Activated CD4-positive, alpha-beta T cell treated with anti-CD3 and anti-CD28 coated beads for 36 hours (primary cell): ENCODE data around the gene LRRC59. TPM values are rescaled to one million over a fixed set of nuclear protein-coding genes. Genes with fewer than 3 reads are reported as not detected.

Experiments
- ATAC-seq: fragments of 200-7000 bp; cut with Tn5 transposase; one replicate; pipeline ENCODE4 v1.10.0; 2021; ENCODE audit warnings: mild to moderate bottlenecking, moderate library complexity
- CTCF ChIA-PET: fragments of 350-600 bp; sonication (Branson Sonifier 250); formaldehyde crosslinking; loops from one replicate; lab custom pipeline; 2021; ENCODE audit warnings: antibody characterized with exemption; lab: Charles Lee
- POLR2A ChIA-PET: fragments of 350-600 bp; sonication (Branson Sonifier 250); formaldehyde crosslinking; loops from one replicate; lab custom pipeline; 2021; ENCODE audit warnings: antibody characterized with exemption, inconsistent platforms; lab: Charles Lee
- DNase-seq: peaks from one replicate; pipeline ENCODE4 v3.0.0-alpha.2; 2020
- H3K27ac Mint-ChIP-seq: one replicate; pipeline ENCODE4 v1.8.0; 2021; ENCODE audit warnings: mixed read lengths
- H3K27me3 Mint-ChIP-seq: one replicate; pipeline ENCODE4 v1.8.0; 2021; ENCODE audit warnings: mixed read lengths
- H3K36me3 Mint-ChIP-seq: one replicate; pipeline ENCODE4 v1.8.0; 2021; ENCODE audit warnings: low read depth, mixed read lengths
- H3K4me1 Mint-ChIP-seq: one replicate; pipeline ENCODE4 v1.8.0; 2021; ENCODE audit warnings: mixed read lengths
- H3K4me3 Mint-ChIP-seq: one replicate; pipeline ENCODE4 v1.8.0; 2021; ENCODE audit warnings: mild to moderate bottlenecking, moderate library complexity, mixed read lengths
- H3K9me3 Mint-ChIP-seq: one replicate; pipeline ENCODE4 v1.8.0; 2021; ENCODE audit warnings: low read depth, mixed read lengths
- intact Hi-C, 2 experiments: fragments of 100-400 bp; cut with DNase I in 1 of 2; cut with micrococcal nuclease in 1 of 2; formaldehyde crosslinking; loops; one replicate each; pipeline versions ENCODE4 v1.14.2 to v1.15.1; 2022 to 2024; cut with DNase I, micrococcal nuclease
- total RNA-seq, 2 experiments: library from RNA; stranded (reverse); gene quantifications; one replicate each; pipeline ENCODE4 v1.2.3, GENCODE V29; 2021

LRRC59 gene
- total RNA-seq, 2 experiments from 2014 or later, result 74.4 to 82.7 TPM

- ChIA-PET POLR2A (no interaction called here), CTCF (interaction anchor here (1.6 kb wide), 1 partner anchor 14 kb away, joined by 5 read pairs; the partner anchor contains the start of gene LRRC59)
- DNase-seq (no peak), ATAC-seq (no peak)
- H3K4me3 Mint-ChIP-seq, result no peak overlapping the region
- no peaks in the 10 kb centered on the region for H3K4me1 Mint-ChIP-seq
- H3K9me3 Mint-ChIP-seq, result no peaks in the 10 kb centered on the region
- no peak overlapping the region for H3K27ac Mint-ChIP-seq
- H3K36me3 Mint-ChIP-seq, result peaks cover 76% of the 10 kb centered on the region
- H3K27me3 Mint-ChIP-seq, result no peaks in the 10 kb centered on the region
- intact Hi-C loops, result no loop called here
Observed at GRCh38 chr17:50382931-50383330, 14.4 kb downstream of the LRRC59 start.

DNA sequence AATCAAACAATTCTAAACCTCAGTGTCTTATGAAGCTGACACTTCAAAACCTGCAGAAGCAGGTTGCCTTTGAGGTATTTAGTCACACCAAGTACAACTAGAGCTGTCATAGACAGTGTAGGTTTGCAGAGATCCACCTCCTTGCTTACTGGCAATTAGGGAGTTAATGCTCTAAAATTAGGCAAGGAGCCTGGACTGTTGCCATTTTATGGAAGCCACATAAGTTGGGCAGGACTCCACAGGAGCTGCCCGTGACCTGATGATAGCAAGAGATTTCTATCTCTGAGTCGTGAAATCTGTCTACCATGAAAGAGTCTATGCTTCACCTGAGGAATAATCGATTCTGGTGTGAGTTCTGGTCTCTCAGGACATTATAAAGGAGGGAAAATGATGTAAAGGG lies 15.4 kb downstream of the LRRC59 start:
- peaks cover 67% of the 10 kb centered on the region for H3K36me3 Mint-ChIP-seq
- ChIA-PET POLR2A (interaction anchor here (0.6 kb wide), 1 partner anchor 886 kb away, joined by 3 read pairs; no protein-coding TSS in a partner anchor), CTCF (interaction anchor here (0.6 to 5.9 kb wide), 7 partner anchors 14 to 243 kb away, joined by 3 to 24 read pairs (median 3); partner anchors contain the start of genes LRRC59 and TMEM92)
- no peaks in the 10 kb centered on the region for H3K9me3 Mint-ChIP-seq
- no peak for DNase-seq
- H3K4me3 Mint-ChIP-seq, result no peak overlapping the region
- no peak for ATAC-seq
- no peak overlapping the region for H3K27ac Mint-ChIP-seq
- H3K4me1 Mint-ChIP-seq, result no peaks in the 10 kb centered on the region
- no peaks in the 10 kb centered on the region for H3K27me3 Mint-ChIP-seq
- intact Hi-C loops, result no loop called here

DNA sequence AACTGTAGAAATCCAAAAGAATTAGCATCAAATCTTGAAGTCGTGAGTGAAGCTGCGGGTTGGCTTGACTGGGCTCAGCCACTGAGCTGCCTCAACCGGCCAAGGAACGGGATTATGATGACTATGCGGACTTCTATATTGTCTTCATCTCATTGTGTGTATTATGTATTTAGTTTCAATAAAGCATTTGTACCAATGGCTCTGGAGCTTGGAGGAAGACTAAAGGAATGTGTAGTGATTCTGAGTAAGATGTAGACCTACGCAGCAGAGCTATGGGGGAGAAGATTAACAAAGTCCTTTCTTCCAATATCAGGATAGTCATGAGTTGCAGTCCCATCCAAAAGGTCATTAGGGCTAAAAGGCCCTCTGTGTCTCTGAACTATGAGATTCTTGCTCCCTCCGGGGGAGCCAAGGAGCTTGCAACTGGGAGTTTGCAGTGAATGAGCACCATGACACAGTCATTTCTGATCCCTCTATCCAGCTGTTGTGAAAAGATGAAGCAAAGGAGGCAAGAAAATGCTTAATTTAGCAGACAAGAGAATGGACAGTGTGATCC lies 16.0 kb downstream of the LRRC59 start:
- Mint-ChIP-seq H3K27ac (no peak overlapping the region), H3K4me1 (no peaks in the 10 kb centered on the region)

DNA sequence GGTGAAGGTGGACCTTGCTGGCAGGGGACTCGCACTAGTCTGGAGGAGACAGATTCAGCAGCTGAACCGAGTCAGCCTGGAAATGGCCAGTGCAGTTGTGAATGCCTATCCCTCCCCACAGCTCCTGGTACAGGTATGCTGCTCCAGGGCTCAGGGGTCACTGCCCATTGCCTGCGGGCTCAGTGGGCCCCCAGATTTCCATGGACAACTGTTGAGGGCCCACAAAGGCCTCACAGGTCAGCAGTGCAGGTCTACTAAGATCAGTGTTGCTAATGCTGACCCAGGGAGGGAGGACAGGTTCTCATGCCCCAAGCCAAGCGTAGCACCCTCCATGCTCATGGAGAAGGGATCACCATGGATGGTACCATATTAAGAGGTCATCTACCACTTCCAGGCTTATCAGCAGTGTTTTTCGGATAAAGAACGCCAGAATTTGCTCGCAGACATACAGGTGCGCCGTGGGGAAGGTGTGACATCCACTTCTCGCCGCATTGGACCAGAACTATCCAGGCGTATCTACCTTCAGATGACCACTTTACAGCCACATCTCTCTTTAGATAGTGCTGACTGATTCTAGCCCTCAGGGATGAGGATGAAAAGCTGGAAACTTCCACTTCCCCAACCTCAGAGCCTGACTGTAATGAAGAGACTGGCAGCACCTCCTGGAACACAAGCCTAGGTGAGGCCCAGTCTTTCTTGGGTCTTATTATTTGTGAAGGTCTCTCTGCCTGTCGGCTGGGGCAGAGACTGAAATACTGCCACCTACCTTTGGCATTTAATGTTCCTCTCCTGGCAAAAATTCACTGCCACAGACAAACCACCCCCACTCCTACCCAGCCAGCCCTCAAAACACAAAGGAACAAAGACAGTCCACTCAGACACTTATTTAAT lies 16.7 kb downstream of the LRRC59 start:
- no peak for DNase-seq

More for the DNA sequence above, 16.0 kb downstream of the LRRC59 start:
- Mint-ChIP-seq H3K27me3 (no peaks in the 10 kb centered on the region), H3K4me3 (no peak overlapping the region), H3K9me3 (no peaks in the 10 kb centered on the region), H3K36me3 (peaks cover 63% of the 10 kb centered on the region)
- no peak for DNase-seq
- no peak for ATAC-seq
- CTCF ChIA-PET, result interaction anchor here (0.9 to 5.9 kb wide), 5 partner anchors 9 to 242 kb away, joined by 3 to 24 read pairs (median 4); partner anchors contain the start of gene TMEM92
- POLR2A ChIA-PET, result interaction anchor here (0.6 to 1.1 kb wide), 2 partner anchors 16 to 887 kb away, joined by 3 read pairs; partner anchors contain the start of gene LRRC59
- intact Hi-C loops, result no loop called here

GRCh38 chr17:50379351-50380132 lies 17.8 kb downstream of the LRRC59 start:
- ChIA-PET POLR2A (no interaction called here), CTCF (interaction anchor here (1.3 to 5.9 kb wide), 3 partner anchors 11 to 17 kb away, joined by 3 to 24 read pairs (median 7); no protein-coding TSS in a partner anchor)
- Mint-ChIP-seq H3K9me3 (no peaks in the 10 kb centered on the region), H3K27me3 (no peaks in the 10 kb centered on the region), H3K27ac (no peak overlapping the region), H3K36me3 (peaks cover 57% of the 10 kb centered on the region), H3K4me3 (no peak overlapping the region), H3K4me1 (no peaks in the 10 kb centered on the region)
- DNase-seq, result no peak
- ATAC-seq, result no peak
- intact Hi-C loops, result no loop called here

More for the DNA sequence above, 16.7 kb downstream of the LRRC59 start:
- ChIA-PET POLR2A (interaction anchor here (0.6 to 1.1 kb wide), 2 partner anchors 17 to 560 kb away, joined by 3 read pairs; partner anchors contain the start of gene LRRC59), CTCF (interaction anchor here (0.5 to 5.9 kb wide), 7 partner anchors 8 to 106 kb away, joined by 3 to 24 read pairs (median 4); partner anchors contain the start of gene TMEM92)
- Mint-ChIP-seq H3K27me3 (no peaks in the 10 kb centered on the region), H3K4me1 (no peaks in the 10 kb centered on the region), H3K36me3 (peaks cover 58% of the 10 kb centered on the region), H3K9me3 (no peaks in the 10 kb centered on the region), H3K4me3 (no peak overlapping the region), H3K27ac (no peak overlapping the region)
- no peak for ATAC-seq
- intact Hi-C loops, result no loop called here

DNA sequence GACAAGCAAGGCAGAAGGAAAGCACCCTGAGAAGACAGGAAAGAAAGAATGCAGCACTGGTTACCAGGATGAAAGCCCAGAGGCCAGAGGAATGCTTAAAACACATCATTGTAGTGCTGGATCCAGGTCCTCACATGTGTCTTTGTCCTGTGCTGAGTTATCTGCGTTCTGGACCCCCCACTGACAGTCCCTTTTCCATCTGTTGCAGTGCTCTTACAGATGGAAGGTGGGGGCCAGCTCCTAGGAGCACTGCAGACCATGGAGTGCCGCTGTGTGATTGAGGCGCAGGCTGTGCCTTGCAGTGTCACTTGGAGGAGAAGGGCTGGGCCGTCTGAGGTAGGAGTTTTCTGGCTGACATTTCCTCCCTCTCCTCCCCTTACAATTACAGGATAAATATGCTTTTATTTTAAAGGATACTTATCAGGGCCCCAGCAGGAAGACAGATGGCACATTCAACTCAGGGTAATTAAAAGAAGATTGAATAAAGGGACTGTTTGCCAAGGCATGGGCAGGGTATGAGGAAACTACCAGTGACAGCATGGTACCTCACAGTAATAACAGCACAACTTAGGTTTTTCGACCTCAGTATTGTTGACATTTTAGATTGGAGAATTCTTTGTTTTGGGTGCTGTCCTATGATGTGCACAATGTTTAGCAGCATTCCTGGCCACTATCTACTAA lies 21.3 kb downstream of the LRRC59 start:
- Mint-ChIP-seq H3K36me3 (peaks cover 48% of the 10 kb centered on the region), H3K27me3 (no peaks in the 10 kb centered on the region), H3K4me3 (no peak overlapping the region), H3K9me3 (no peaks in the 10 kb centered on the region), H3K27ac (no peak overlapping the region), H3K4me1 (peaks cover 20% of the 10 kb centered on the region)
- ChIA-PET CTCF (interaction anchor here (0.6 to 5.9 kb wide), 6 partner anchors 14 to 257 kb away, joined by 3 to 24 read pairs (median 4); partner anchors contain the start of gene LRRC59), POLR2A (no interaction called here)
- DNase-seq (no peak), ATAC-seq (no peak)
- intact Hi-C loops, result no loop called here

DNA sequence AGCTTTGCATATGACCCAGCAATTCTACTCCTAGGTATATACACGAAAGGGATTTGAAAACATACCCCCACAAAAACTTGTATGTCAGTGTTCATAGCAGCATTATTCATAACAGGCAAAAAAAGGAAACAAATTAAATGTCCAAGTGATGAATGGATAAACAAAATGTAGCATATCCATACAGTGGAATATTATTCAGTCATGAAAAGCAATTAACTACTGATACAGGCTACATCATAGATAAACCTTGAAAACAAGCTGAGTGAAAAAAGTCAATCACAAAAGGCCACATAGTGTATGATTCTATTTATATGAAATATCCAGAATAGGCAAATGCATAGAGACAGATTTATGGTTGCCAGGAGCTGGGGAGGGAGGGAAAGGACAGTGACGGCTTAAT lies 23.6 kb downstream of the LRRC59 start:
- Mint-ChIP-seq H3K9me3 (no peaks in the 10 kb centered on the region), H3K36me3 (peaks cover 38% of the 10 kb centered on the region), H3K27me3 (no peaks in the 10 kb centered on the region), H3K27ac (peak overlapping the region; percentile 99), H3K4me1 (peaks cover 22% of the 10 kb centered on the region), H3K4me3 (peak overlapping the region; percentile 89)
- ATAC-seq (no peak), DNase-seq (no peak)
- ChIA-PET POLR2A (interaction anchor here (0.7 to 1.2 kb wide), 2 partner anchors 19 to 24 kb away, joined by 4 to 5 read pairs; partner anchors contain the start of gene LRRC59), CTCF (interaction anchor here (0.8 to 5.4 kb wide), 3 partner anchors 12 to 27 kb away, joined by 3 to 31 read pairs (median 28); partner anchors contain the start of gene LRRC59)
- intact Hi-C loops, result loop anchor here (1.0 to 5.0 kb wide), 11 partner anchors 24 to 887 kb away; partner anchors contain the start of genes ANKRD40 (in 2 of the 2), RSAD1 (in 2 of the 2), ACSF2 (in 1 of the 2) and LRRC59 (in 1 of the 2)

DNA sequence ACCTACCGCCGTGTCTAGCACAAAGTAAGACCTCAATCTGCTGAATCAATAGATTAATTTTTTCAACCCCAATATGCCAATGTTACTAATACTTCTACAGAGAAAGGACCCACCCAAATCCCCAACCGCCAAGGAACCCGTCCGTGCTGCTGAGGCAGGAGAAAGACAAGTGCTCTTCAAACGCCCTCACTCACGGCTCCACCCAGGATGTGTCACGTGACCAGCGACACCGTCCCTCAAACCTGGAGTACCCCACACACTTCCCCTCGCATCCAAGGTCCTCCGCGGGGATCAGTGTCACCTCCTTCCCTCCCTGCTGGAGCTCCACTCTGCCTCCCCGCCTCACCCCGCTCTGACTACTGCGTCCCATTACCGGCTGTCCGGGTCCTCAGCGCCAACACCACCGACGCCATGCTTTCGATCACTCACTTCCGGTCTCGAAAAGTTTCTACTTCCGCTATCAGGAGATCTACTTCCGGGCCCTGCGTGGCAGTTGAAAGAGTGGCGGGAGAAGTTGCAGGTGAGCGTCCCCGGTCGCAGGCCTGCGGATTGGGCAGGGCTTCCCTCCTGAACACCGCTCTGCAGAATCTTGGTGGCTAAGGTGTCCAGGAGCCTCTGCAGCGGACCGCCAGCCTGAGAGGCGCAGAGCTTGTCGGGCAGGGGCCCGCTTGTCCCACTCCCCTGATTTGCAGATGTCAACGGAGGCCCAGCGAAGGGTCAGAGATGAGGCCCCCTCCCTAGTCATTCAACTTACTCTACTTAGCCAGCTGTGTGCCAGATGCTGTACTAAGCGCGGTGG lies 24.4 kb downstream of the LRRC59 start, which contains the start of the genes EME1 and MRPL27:
EME1 (plus strand) TSS at position 472 of the 799 bp plus-strand sequence. CDS start 1,980 bp downstream, outside the sequence.
MRPL27 (minus strand) TSS at position 427 of the 799 bp plus-strand sequence; CDS start at position 413, 14 bp downstream.
- no peaks in the 10 kb centered on the region for H3K27me3 Mint-ChIP-seq
- intact Hi-C loops, result loop anchor here (1.0 to 5.0 kb wide), 12 partner anchors 24 to 888 kb away; partner anchors contain the start of genes ANKRD40 (in 2 of the 2), LRRC59 (in 2 of the 2), RSAD1 (in 2 of the 2) and XYLT2 (in 2 of the 2)
- H3K9me3 Mint-ChIP-seq, result no peaks in the 10 kb centered on the region
- H3K4me1 Mint-ChIP-seq, result peaks cover 22% of the 10 kb centered on the region
- H3K27ac Mint-ChIP-seq, result peak within 1 kb of the TSS; percentile 99
- H3K36me3 Mint-ChIP-seq, result peaks cover 40% of the 10 kb centered on the region
- CTCF ChIA-PET, result interaction anchor here (0.6 to 5.4 kb wide), 3 partner anchors 11 to 219 kb away, joined by 3 to 31 read pairs (median 28); partner anchors contain the start of gene LRRC59
- POLR2A ChIA-PET, result interaction anchor here (0.6 to 1.2 kb wide), 4 partner anchors 20 to 78 kb away, joined by 3 to 5 read pairs (median 4); partner anchors contain the start of gene LRRC59
- DNase-seq (peak; percentile 89), ATAC-seq (peak; percentile 95)
- peak within 1 kb of the TSS; percentile 89 for H3K4me3 Mint-ChIP-seq

DNA sequence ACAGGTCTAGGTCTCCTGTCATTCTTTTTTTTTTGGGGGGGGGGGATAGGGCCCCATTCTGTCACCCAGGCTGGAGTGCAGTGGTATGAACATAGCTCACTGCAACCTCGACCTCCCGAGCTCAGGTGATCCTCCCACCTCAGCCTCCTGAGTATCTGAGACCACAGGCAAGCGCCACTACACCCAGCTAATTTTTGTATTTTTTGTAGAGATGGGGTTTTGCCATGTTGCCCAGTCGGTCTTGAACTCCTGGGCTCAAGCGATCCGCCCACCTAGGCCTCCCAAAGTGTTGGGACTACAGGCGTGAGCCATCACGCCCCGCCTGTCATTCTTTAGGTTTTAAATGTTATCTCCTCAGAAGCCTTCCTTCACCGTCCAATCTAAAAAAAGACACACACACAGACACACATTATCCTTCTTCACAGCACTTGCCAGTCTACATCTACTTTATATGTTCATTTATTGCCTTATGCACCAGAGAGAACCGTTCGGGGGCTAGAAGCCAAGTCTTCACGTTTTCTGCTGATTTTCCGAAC lies 25.0 kb downstream of the LRRC59 start:
- CTCF ChIA-PET, result interaction anchor here (0.9 to 5.4 kb wide), 3 partner anchors 9 to 25 kb away, joined by 4 to 31 read pairs (median 28); partner anchors contain the start of gene LRRC59
- H3K36me3 Mint-ChIP-seq, result peaks cover 43% of the 10 kb centered on the region
- H3K27me3 Mint-ChIP-seq, result no peaks in the 10 kb centered on the region
- POLR2A ChIA-PET, result interaction anchor here (0.6 to 0.7 kb wide), 2 partner anchors 26 to 79 kb away, joined by 3 to 8 read pairs; no protein-coding TSS in a partner anchor
- intact Hi-C loops, result loop anchor here (1.0 to 5.0 kb wide), 6 partner anchors 25 to 889 kb away; partner anchors contain the start of genes XYLT2 (in 2 of the 2), ANKRD40 (in 1 of the 2), LRRC59 (in 1 of the 2) and MBTD1 (in 1 of the 2)
- H3K4me3 Mint-ChIP-seq, result peak overlapping the region; percentile 89
- DNase-seq, result no peak
- H3K9me3 Mint-ChIP-seq, result no peaks in the 10 kb centered on the region
- peak overlapping the region; percentile 99 for H3K27ac Mint-ChIP-seq
- peaks cover 22% of the 10 kb centered on the region for H3K4me1 Mint-ChIP-seq
- no peak for ATAC-seq
